Mammary epithelial cell (primary cell): ENCODE measurements around the gene YAP1.

Experiments
- CTCF ChIP-seq, 2 donors: IDR thresholded peaks in 1 of 2; conservative IDR thresholded peaks in 1 of 2; 2 replicates each; pipeline ENCODE4 v1.5.1; 2011 to 2012; ENCODE audit warnings: inconsistent platforms in 2 of 2, low read length in 2 of 2, mild to moderate bottlenecking in 2 of 2, control low read depth in 1 of 2, low read depth in 1 of 2; ENCODE audit not compliant: insufficient read depth in 1 of 2; ENCODE audit errors: extremely low read depth in 1 of 2
- EZH2 ChIP-seq: IDR thresholded peaks from 2 replicates; pipeline ENCODE4 v1.6.1; 2012; ENCODE audit warnings: low read length, inconsistent platforms, borderline replicate concordance

DNA sequence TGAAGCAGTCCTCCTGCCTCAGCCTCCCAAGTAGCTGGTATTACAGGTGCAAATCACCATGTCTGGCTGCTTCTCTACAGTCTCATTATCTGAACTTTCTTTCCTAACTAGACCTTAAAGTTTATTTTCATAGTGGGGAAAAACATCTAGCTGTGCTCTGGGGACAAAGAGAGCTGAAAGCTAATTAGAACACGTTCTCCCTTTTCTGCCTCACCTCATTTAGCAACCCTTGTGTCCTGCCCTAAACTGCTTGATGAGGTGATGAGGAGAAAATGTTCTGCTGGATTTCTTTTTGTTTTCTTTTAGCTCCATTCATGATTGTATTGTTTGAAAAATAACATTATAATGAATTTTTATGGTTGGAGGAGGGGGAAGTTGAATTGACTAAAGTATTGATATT is 84.7 kb downstream of the YAP1 start:
- no peak for TF ChIP-seq CTCF (conservative IDR thresholded peaks at IDR 0.05 in 1 of 2, IDR thresholded peaks at IDR 0.05 in 1 of 2; ENCODE audit: extremely low read depth in 1 of 2, insufficient read depth in 1 of 2, low read depth in 1 of 2, low read length in 2 of 2)
- no peak for TF ChIP-seq EZH2
